ENCODE results near the gene C9orf57.
"Not testable (repeated sequence)": the region's sequence is repeated elsewhere in the genome, so short reads cannot be mapped to it uniquely, and the experiment has no call there.

The C9orf57 gene

DNA sequence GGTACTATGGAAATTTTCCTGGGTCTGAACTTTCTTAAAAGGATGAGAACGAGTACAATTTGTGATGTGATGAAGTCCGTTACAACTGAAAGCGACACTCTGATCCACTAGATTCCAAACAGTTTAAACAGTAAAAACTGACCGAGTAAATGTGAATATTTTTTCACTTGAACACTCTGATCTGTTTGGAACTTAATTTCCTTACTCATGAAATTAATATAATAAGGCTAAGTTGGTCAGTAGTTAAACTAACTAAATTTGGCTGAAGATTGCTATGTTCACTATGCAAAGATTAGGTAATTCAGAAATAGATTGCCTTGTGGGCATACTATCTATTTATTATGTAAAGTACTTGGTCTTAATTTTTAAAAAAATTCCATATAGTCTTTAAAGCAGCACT, at the start of gene C9orf57:
C9orf57 (minus strand) TSS at position 101 of the 400 bp plus-strand sequence. CDS start 1,282 bp downstream, outside the sequence.
- no peak for DNase-seq (ENCODE audit: low spot score)

DNA sequence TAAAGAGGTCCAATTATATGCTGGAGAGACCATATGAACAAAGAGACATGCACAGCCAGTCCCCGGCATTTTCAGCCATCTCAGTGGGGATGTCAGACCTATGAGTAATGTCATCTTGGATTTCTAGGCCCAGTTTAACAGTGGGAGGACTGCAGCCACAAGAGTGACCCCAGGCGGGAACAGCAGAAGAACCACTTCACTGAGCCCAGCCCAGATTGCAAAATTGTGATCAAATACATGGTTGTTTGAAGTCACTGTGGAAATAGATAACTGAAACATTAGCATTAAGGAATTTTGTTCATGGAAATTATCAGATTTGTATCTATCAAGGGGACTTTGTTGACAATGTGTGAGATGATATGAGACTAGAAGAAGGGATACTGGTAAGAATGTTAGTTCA, 42.1 kb upstream of the C9orf57 start:
- no peak for DNase-seq (ENCODE audit: low spot score)

GRCh38 chr9:72095520-72095919, 35.1 kb upstream of the C9orf57 start:
- not testable (repeated sequence) for DNase-seq (ENCODE audit: low spot score)

GRCh38 chr9:72092820-72093219, 32.4 kb upstream of the C9orf57 start:
- no peak for DNase-seq (ENCODE audit: low spot score)

GRCh38 chr9:72089451-72090130, 29.2 kb upstream of the C9orf57 start:
- no peak for DNase-seq (ENCODE audit: low spot score)

GRCh38 chr9:72082536-72082935, 22.1 kb upstream of the C9orf57 start:
- DNase-seq (ENCODE audit: low spot score) = no peak

DNA sequence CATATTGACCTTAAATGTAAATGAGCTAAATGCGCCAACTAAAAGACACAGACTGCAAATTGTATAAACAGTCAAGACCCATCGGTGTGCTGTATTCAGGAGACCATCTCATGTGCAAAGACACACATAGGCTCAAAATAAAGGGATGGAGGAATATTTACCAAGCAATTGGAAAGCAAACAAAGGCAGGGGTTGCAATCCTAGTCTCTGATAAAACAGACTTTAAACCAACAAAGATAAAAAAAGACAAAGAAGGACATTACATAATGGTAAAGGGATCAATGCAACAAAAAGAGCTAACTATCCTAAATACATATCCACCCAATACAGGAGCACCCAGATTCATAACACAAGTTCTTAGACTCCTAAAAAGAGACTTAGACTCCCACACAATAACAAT, 14.3 kb upstream of the C9orf57 start:
- not testable (repeated sequence) for DNase-seq (ENCODE audit: low spot score)

DNA sequence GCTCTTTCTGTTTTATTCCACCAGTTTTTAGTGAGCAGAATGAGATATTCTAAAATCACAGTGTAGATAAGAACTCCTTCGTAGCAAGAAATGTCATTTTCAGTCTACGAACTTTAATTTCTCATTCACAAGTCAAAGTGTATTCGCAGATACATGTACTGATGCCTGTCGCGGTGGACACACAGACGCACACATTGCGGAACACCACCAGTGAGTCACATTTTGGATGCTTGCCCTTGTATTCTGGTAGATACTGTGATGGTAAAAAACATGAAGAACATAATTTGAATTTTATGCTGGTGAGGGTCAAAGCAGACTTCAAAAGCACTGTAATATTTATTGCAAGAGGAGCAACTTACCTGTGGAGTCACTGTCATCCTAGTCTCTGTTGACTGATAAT, 4.7 kb upstream of the C9orf57 start:
- no peak for DNase-seq (ENCODE audit: low spot score)

- no peak for DNase-seq (ENCODE audit: low spot score)
Observed at GRCh38 chr9:72052122-72052521, 8.3 kb downstream of the C9orf57 start.

- DNase-seq (ENCODE audit: low spot score) = no peak
Observed at GRCh38 chr9:72048850-72049249, 11.6 kb downstream of the C9orf57 start.

GRCh38 chr9:72046630-72047456, 13.6 kb downstream of the C9orf57 start:
- no peak for DNase-seq (ENCODE audit: low spot score)

DNA sequence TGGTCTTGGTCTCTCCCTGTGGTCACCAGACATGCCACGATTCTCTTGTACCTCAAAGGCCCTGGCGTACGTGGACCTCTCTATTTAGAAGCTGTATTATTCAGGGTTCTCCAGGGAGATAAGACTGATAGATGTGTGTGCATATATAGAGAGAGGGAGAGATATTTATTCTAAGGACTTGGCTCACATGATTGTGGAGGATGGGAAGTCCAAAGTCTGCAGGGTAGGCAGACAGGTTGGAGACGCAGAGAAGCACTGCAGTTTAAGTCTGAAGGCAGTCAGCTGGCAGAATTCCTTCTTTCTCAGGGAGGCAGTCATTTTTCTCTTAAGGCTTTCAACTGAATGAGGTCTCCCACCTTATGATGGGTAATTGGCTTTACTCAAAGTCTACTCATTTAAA, 16.3 kb downstream of the C9orf57 start:
- DNase-seq (ENCODE audit: low spot score) = no peak

DNA sequence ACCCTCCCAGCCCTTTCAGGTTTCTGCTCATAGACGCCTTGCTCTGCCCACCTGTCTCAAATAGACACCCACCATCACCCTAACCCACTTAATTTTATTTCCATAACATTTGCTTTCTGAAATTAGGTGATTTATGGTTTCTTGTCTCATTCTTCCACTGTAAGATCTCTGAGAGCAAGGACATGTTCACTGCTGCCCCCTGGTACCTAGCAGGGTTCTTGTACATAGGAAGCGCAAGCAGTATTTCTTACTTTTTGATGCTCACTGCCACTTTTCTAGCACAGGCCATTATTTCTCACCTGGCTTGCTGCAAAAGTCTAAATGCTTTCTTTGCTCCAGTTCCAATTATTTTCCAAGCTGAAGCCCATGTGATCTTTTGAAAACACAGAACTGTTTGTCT, 16.8 kb downstream of the C9orf57 start:
- no peak for DNase-seq (ENCODE audit: low spot score)

DNA sequence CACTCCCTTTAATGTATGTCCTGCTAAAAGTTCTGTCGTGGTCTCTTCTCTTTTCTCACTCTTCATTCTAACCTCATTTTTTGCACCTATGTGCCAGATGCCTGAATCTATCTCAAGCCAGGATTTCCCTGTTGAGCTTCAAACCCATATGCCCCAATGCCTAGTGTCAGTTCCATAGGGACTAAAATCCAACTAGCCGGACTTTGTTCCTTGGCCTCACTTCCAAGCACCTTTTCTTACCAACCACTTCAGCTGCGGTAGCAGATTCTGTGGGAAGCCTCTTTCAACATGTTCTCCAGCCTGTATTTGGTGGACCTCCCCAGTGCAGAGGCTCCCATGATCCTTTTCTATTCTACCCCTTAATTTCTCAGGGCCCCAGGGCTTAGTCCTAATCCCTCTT, 17.5 kb downstream of the C9orf57 start:
- no peak for DNase-seq (ENCODE audit: low spot score)

DNA sequence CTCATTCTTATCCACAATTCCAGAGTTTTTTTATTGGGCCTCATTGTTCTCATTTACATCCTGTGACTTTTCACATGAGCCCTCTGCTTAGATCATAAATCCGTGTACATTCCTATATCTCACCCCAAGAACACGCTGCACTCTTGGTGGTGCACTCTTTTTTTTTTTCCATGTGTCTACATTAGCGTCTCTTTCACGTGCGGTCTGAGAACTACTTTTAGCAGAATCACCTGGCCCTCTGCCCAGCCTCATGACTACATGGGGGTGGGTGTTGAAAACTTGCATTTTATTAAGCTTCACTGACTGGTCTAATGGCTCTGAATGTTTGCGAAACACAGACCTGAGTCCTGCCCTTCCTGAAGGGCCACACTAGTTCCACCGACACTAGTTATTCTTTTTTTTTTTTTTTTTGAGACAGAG, 18.6 kb downstream of the C9orf57 start:
- DNase-seq (ENCODE audit: low spot score) = no peak

DNA sequence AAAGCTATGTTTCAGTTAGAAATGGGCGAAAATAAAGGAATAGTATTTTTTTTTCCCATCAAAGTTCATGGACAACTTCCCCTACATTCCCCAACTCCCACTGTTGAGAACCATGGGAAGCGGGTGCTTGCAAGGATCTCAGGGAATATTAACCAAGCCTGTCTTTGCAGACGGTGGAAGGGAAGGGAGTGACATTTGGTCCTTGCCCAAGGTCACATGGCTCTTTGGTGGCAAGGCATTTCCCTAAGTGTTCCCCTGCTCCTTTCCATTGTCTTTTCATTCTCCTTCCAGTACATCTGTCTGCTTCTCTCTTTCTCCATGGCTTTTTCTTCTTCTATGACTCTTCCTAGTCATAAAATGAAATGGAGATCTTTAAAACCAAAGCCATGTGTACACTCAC, 19.0 kb downstream of the C9orf57 start:
- no peak for DNase-seq (ENCODE audit: low spot score)

GRCh38 chr9:72039532-72039931, 20.9 kb downstream of the C9orf57 start:
- DNase-seq (ENCODE audit: low spot score) = no peak

DNA sequence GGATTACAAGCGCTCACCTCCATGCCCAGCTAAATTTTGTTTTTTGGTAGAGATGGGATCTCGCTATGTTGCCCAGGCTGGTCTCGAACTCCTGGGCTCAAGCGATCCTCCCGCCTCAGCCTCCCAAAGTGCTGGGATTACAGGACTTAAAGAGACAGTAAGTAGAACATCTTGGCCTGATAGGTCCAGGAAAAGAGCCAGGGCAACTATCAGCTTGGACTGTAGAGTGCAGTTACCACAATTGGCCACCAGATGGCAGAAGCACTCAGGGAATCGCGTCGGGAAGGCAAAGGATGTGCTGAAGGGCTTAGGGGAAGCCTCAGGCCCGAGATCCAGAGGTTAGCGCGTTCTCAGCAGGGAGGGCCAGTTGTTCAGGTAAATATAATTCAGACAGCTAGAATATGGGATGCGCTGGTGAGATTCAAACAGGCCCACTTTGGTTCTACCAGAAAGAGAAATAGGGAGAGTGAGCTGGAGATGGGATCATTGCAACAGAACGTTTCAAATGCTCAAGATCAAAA, 21.5 kb downstream of the C9orf57 start:
- DNase-seq (ENCODE audit: low spot score) = peak; percentile 72

- no peak for DNase-seq (ENCODE audit: low spot score)
Observed at GRCh38 chr9:72038408-72038807, 22.0 kb downstream of the C9orf57 start.

- no peak for DNase-seq (ENCODE audit: low spot score)
Observed at GRCh38 chr9:72037571-72037970, 22.8 kb downstream of the C9orf57 start.

DNA sequence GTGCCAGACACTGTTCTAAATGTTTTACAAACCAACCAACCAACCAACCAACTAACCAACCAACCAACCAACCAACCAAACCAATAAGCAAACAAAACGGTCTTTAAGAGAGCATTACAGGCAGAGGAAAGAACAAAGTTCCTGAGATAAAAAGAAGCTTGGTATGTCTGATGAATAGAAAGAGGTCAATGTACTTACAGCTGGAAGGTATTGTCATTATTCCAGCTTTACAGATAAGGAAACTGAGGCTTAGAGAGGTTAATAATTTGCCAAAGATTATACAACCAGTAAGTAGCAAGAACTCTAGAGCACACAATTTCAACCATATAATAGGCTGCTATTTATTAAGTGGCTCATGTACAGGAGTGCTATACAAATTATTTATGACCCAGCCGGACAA, 29.6 kb downstream of the C9orf57 start:
- DNase-seq (ENCODE audit: low spot score) = no peak

- DNase-seq (ENCODE audit: low spot score) = no peak
Observed at GRCh38 chr9:72029986-72030385, 30.4 kb downstream of the C9orf57 start.

DNA sequence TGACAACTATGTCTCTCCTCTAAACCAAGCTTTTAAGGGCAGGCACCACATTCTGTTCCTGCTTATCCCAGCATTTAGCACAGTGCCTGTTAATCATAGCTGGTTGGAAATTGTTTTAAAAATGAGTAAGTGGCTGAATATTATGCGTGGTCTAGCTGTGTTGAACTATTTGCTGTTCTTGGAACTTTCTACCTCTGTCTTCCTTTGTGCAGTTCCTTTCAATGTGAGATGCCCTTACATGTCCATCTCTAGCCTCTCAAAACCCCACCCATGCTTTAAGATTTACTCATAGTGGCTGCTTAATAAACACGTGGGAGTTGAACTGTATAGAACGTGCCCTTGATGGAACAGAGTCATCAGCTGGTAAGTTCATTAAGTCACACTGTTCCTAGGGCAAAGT, 34.5 kb downstream of the C9orf57 start:
- DNase-seq (ENCODE audit: low spot score) = no peak

All from activated CD4-positive, alpha-beta T cell treated with anti-CD3 and anti-CD28 coated beads, Interleukin-2, Interleukin-4, amounts not matched to agents 100 ng/mL and 50 ng/mL, durations not matched to agents 16 hours and 8 hours (primary cell).